Esophagus squamous epithelium (tissue), 4 donors: ENCODE results near the gene C3orf18.

Experiments
- CTCF ChIP-seq, 6 experiments: fragments of 450-650 bp in 4 of 6; fragments of 200-600 bp in 2 of 6; sonication (generic) in 2 of 6; IDR thresholded peaks; one replicate each; pipeline ENCODE4 v1.5.1; 2016 to 2019; ENCODE audit warnings: antibody characterized with exemption in 6 of 6, mild to moderate bottlenecking in 4 of 6, moderate library complexity in 4 of 6
- POLR2A ChIP-seq, 4 donors: fragments of 450-650 bp; IDR thresholded peaks; one replicate each; pipeline ENCODE4 v1.6.1; 2017; ENCODE audit warnings: antibody characterized with exemption in 4 of 4, mild to moderate bottlenecking in 4 of 4, moderate library complexity in 3 of 4

GRCh38 chr3:50615190-50615589 is 47.6 kb upstream of the C3orf18 start:
- TF ChIP-seq CTCF (IDR thresholded peaks at IDR 0.05) (no peak), POLR2A (IDR thresholded peaks at IDR 0.05) (no peak)
